Nephron (organoid): Measurements from ENCODE around the gene ASB6.

Source experiments
- H3K27ac Mint-ChIP-seq, 3 experiments: 2 replicates each; pipeline ENCODE4 v1.8.0; 2020; ENCODE audit warnings: mixed read lengths in 3 of 3, mild to moderate bottlenecking in 2 of 3, moderate library complexity in 1 of 3
- H3K27me3 Mint-ChIP-seq: 2 replicates; pipeline ENCODE4 v1.8.0; 2021; ENCODE audit warnings: low read depth, mild to moderate bottlenecking, moderate library complexity, mixed read lengths
- H3K36me3 Mint-ChIP-seq: 2 replicates; pipeline ENCODE4 v1.8.0; 2020; ENCODE audit warnings: low read depth, mixed read lengths
- H3K4me1 Mint-ChIP-seq: 2 replicates; pipeline ENCODE4 v1.8.0; 2020; ENCODE audit warnings: mixed read lengths
- H3K4me3 Mint-ChIP-seq, 3 experiments: 2 replicates each; pipeline ENCODE4 v1.8.0; 2020; ENCODE audit warnings: mild to moderate bottlenecking in 3 of 3, mixed read lengths in 3 of 3, moderate library complexity in 2 of 3
- H3K9me3 Mint-ChIP-seq: 2 replicates; pipeline ENCODE4 v1.8.0; 2020; ENCODE audit warnings: mixed read lengths
- CTCF ChIP-seq, 3 experiments: fragments of 200-600 bp; sonication (generic); IDR thresholded peaks; one replicate each; pipeline ENCODE4 v1.5.0; 2021; ENCODE audit warnings: antibody characterized with exemption in 3 of 3; ENCODE audit not compliant: unreplicated experiment in 3 of 3

The ASB6 gene

GRCh38 chr9:129635099-129636065, 6.6 kb downstream of the ASB6 start:
- no peaks in the 10 kb centered on the region for H3K27me3 Mint-ChIP-seq
- no peaks in the 10 kb centered on the region for H3K9me3 Mint-ChIP-seq
- no peak for TF ChIP-seq CTCF (IDR thresholded peaks at IDR 0.05; ENCODE audit: unreplicated experiment in 3 of 3)
- H3K4me1 Mint-ChIP-seq: peaks cover 31% of the 10 kb centered on the region
- no peak overlapping the region for H3K27ac Mint-ChIP-seq
- H3K4me3 Mint-ChIP-seq: no peak overlapping the region
- peaks cover 36% of the 10 kb centered on the region for H3K36me3 Mint-ChIP-seq

- H3K4me3 Mint-ChIP-seq: no peak overlapping the region
- H3K36me3 Mint-ChIP-seq: peaks cover 36% of the 10 kb centered on the region
- peaks cover 26% of the 10 kb centered on the region for H3K4me1 Mint-ChIP-seq
- no peak overlapping the region for H3K27ac Mint-ChIP-seq
- TF ChIP-seq CTCF (IDR thresholded peaks at IDR 0.05; ENCODE audit: unreplicated experiment in 3 of 3): no peak
- no peaks in the 10 kb centered on the region for H3K27me3 Mint-ChIP-seq
- H3K9me3 Mint-ChIP-seq: no peaks in the 10 kb centered on the region
Observed at GRCh38 chr9:129633848-129634247, 8.1 kb downstream of the ASB6 start.

GRCh38 chr9:129633207-129633606, 8.7 kb downstream of the ASB6 start:
- Mint-ChIP-seq H3K27ac (no peak overlapping the region), H3K9me3 (no peaks in the 10 kb centered on the region), H3K4me1 (peaks cover 28% of the 10 kb centered on the region), H3K4me3 (no peak overlapping the region), H3K36me3 (peaks cover 33% of the 10 kb centered on the region), H3K27me3 (no peaks in the 10 kb centered on the region)
- no peak for TF ChIP-seq CTCF (IDR thresholded peaks at IDR 0.05; ENCODE audit: unreplicated experiment in 3 of 3)

- H3K27ac Mint-ChIP-seq: no peak overlapping the region
- peaks cover 26% of the 10 kb centered on the region for H3K36me3 Mint-ChIP-seq
- no peaks in the 10 kb centered on the region for H3K27me3 Mint-ChIP-seq
- H3K4me1 Mint-ChIP-seq: peaks cover 35% of the 10 kb centered on the region
- no peak overlapping the region for H3K4me3 Mint-ChIP-seq
- H3K9me3 Mint-ChIP-seq: no peaks in the 10 kb centered on the region
- TF ChIP-seq CTCF (IDR thresholded peaks at IDR 0.05; ENCODE audit: unreplicated experiment in 3 of 3): no peak
Observed at GRCh38 chr9:129632460-129632859, 9.5 kb downstream of the ASB6 start.

GRCh38 chr9:129631674-129632129, 10.2 kb downstream of the ASB6 start:
- peak overlapping the region in 1 of 3 experiments; percentile 26 for H3K4me3 Mint-ChIP-seq
- H3K27me3 Mint-ChIP-seq: no peaks in the 10 kb centered on the region
- TF ChIP-seq CTCF (IDR thresholded peaks at IDR 0.05; ENCODE audit: unreplicated experiment in 3 of 3): no peak
- H3K9me3 Mint-ChIP-seq: no peaks in the 10 kb centered on the region
- H3K4me1 Mint-ChIP-seq: peaks cover 43% of the 10 kb centered on the region
- peaks cover 26% of the 10 kb centered on the region for H3K36me3 Mint-ChIP-seq
- peak overlapping the region; percentile 11 to 62 (median 60) for H3K27ac Mint-ChIP-seq
